GM23338 (cell line): Measurements from ENCODE around the gene PLCD3. TPM values are rescaled to one million over a fixed set of nuclear protein-coding genes. Genes with fewer than 3 reads are reported as not detected.

ENCODE experiments used
- ATAC-seq: fragments of 200-7000 bp; cut with Tn5 transposase; 3 replicates; pipeline ENCODE4 v1.9.1; 2020
- DNase-seq: peaks from one replicate; pipeline ENCODE4 v3.0.0-alpha.2; 2015; ENCODE audit warnings: low spot score
- H2AFZ ChIP-seq: fragments of 200-600 bp; sonication (generic); 2 replicates; pipeline ENCODE4 v1.8.0; 2016; ENCODE audit warnings: antibody characterized with exemption, mild to moderate bottlenecking, moderate library complexity
- H3F3A ChIP-seq: fragments of 200-600 bp; sonication (generic); replicated peaks from 2 replicates; pipeline ENCODE4 v1.8.0; 2017; ENCODE audit warnings: antibody characterized with exemption, mixed run types, low read depth
- H3K27ac ChIP-seq: fragments of 200-600 bp; sonication (generic); 2 replicates; pipeline ENCODE4 v1.6.1; 2016; ENCODE audit warnings: low read depth
- H3K27me3 ChIP-seq: fragments of 200-600 bp; sonication (generic); 2 replicates; pipeline ENCODE4 v1.8.0; 2016; ENCODE audit warnings: mild to moderate bottlenecking, mixed run types, moderate library complexity; ENCODE audit not compliant: insufficient read depth
- H3K36me3 ChIP-seq: fragments of 200-600 bp; sonication (generic); 2 replicates; pipeline ENCODE4 v1.8.0; 2016; ENCODE audit warnings: mild to moderate bottlenecking; ENCODE audit not compliant: insufficient read depth
- H3K4me1 ChIP-seq: fragments of 200-600 bp; sonication (generic); 2 replicates; pipeline ENCODE4 v1.8.0; 2016; ENCODE audit warnings: mild to moderate bottlenecking, moderate library complexity; ENCODE audit not compliant: insufficient read depth
- H3K4me2 ChIP-seq: fragments of 200-600 bp; sonication (generic); 2 replicates; pipeline ENCODE4 v1.7.1; 2017; ENCODE audit warnings: mixed run types
- H3K4me3 ChIP-seq: fragments of 200-600 bp; sonication (generic); 2 replicates; pipeline ENCODE4 v1.6.1; 2016; ENCODE audit warnings: mixed run types
- H3K79me2 ChIP-seq: fragments of 200-600 bp; sonication (generic); replicated peaks from 2 replicates; pipeline ENCODE4 v1.8.0; 2017; ENCODE audit warnings: mild to moderate bottlenecking; ENCODE audit not compliant: insufficient read depth
- H3K9me2 ChIP-seq: fragments of 200-600 bp; sonication (generic); 2 replicates; pipeline ENCODE4 v1.8.0; 2017; ENCODE audit not compliant: insufficient read depth
- H4K20me1 ChIP-seq: fragments of 200-600 bp; sonication (generic); replicated peaks from 2 replicates; pipeline ENCODE4 v1.8.0; 2017; ENCODE audit warnings: mild to moderate bottlenecking; ENCODE audit not compliant: insufficient read depth
- H3K27ac Mint-ChIP-seq: 2 replicates; pipeline ENCODE4 v1.8.0; 2020; ENCODE audit warnings: inconsistent platforms, mild to moderate bottlenecking, moderate library complexity, mixed read lengths
- H3K27me3 Mint-ChIP-seq: 3 replicates; pipeline ENCODE4 v1.8.0; 2022; ENCODE audit warnings: low read depth, mild to moderate bottlenecking, moderate library complexity, mixed read lengths, inconsistent platforms; ENCODE audit not compliant: insufficient read depth, poor library complexity
- H3K36me3 Mint-ChIP-seq: 3 replicates; pipeline ENCODE4 v1.8.0; 2021; ENCODE audit warnings: low read depth, mild to moderate bottlenecking, inconsistent platforms, moderate library complexity, mixed read lengths
- H3K4me1 Mint-ChIP-seq: 3 replicates; pipeline ENCODE4 v1.8.0; 2020; ENCODE audit warnings: mild to moderate bottlenecking, inconsistent platforms, mixed read lengths
- H3K4me3 Mint-ChIP-seq: 3 replicates; pipeline ENCODE4 v1.8.0; 2021; ENCODE audit warnings: moderate library complexity, mild to moderate bottlenecking, inconsistent platforms, mixed read lengths
- H3K9me3 Mint-ChIP-seq: 3 replicates; pipeline ENCODE4 v1.8.0; 2020; ENCODE audit warnings: moderate library complexity, mild to moderate bottlenecking, inconsistent platforms, mixed read lengths
- CREB1 ChIP-seq: fragments of 250-450 bp; sonication (Bioruptor Pico); IDR thresholded peaks from 2 replicates; pipeline ENCODE4 v1.5.0; 2020; ENCODE audit warnings: low read depth, mild to moderate bottlenecking, moderate library complexity
- CTCF ChIP-seq, 2 experiments: fragments of 200-600 bp in 1 of 2; sonication (generic) in 1 of 2; conservative IDR thresholded peaks; 2 replicates each; pipeline versions ENCODE4 v1.5.1 to v1.6.1; 2016 to 2017; ENCODE audit warnings: antibody characterized with exemption in 2 of 2, low read depth in 2 of 2, mild to moderate bottlenecking in 2 of 2, moderate library complexity in 1 of 2
- ETS1 ChIP-seq: IDR thresholded peaks from 2 replicates; pipeline ENCODE4 v1.6.1; 2016; ENCODE audit warnings: antibody characterized with exemption
- EZH2 ChIP-seq: fragments of 200-600 bp; sonication (generic); IDR thresholded peaks from one replicate; pipeline ENCODE4 v1.8.0; 2017; ENCODE audit warnings: antibody characterized with exemption, mild to moderate bottlenecking, low read depth; ENCODE audit not compliant: unreplicated experiment
- EZH2phosphoT487 ChIP-seq: fragments of 200-600 bp; sonication (generic); IDR thresholded peaks from one replicate; pipeline ENCODE4 v1.8.1; 2018; ENCODE audit warnings: antibody characterized with exemption; ENCODE audit not compliant: unreplicated experiment
- JUNB ChIP-seq: IDR thresholded peaks from one replicate; pipeline ENCODE4 v1.6.1; 2016; ENCODE audit warnings: antibody characterized with exemption; ENCODE audit not compliant: unreplicated experiment
- NANOG ChIP-seq: IDR thresholded peaks from 2 replicates; pipeline ENCODE4 v1.6.1; 2016; ENCODE audit warnings: antibody characterized with exemption, borderline replicate concordance
- POLR2AphosphoS5 ChIP-seq: IDR thresholded peaks from 2 replicates; pipeline ENCODE4 v1.6.1; 2016; ENCODE audit warnings: antibody characterized with exemption, low read depth
- REST ChIP-seq: IDR thresholded peaks from one replicate; pipeline ENCODE4 v1.6.1; 2018; ENCODE audit warnings: antibody characterized with exemption; ENCODE audit not compliant: unreplicated experiment
- ZNF114 ChIP-seq: fragments of 250-450 bp; sonication (Bioruptor Pico); IDR thresholded peaks from 2 replicates; pipeline ENCODE4 v1.5.0; 2020; ENCODE audit warnings: mild to moderate bottlenecking, moderate library complexity
- ZNF331 ChIP-seq: fragments of 250-450 bp; sonication (Bioruptor Pico); IDR thresholded peaks from 2 replicates; pipeline ENCODE4 v1.5.0; 2020; ENCODE audit warnings: low read depth, mild to moderate bottlenecking, moderate library complexity
- ZNF462 ChIP-seq: fragments of 250-450 bp; sonication (Bioruptor Pico); IDR thresholded peaks from 2 replicates; pipeline ENCODE4 v1.5.0; 2020; ENCODE audit warnings: mild to moderate bottlenecking, moderate library complexity
- polyA plus RNA-seq: library from polyadenylated mRNA; unstranded; fragments of >200 nt; fragmentation: Nextera tagmentation; extraction: Ambion mirVana; gene quantifications from 2 replicates; pipeline ENCODE4 v1.2.1, GENCODE V29; 2016
- total RNA-seq: library from RNA; depleted of rRNA; stranded (reverse); fragments of >200 nt; shearing (Covaris generic); gene quantifications from 2 replicates; pipeline ENCODE4 v1.2.3, GENCODE V29; 2014

The PLCD3 gene
- total and polyA plus RNA-seq, 2 experiments from 2014 or later = 3.0 to 32.1 TPM

DNA sequence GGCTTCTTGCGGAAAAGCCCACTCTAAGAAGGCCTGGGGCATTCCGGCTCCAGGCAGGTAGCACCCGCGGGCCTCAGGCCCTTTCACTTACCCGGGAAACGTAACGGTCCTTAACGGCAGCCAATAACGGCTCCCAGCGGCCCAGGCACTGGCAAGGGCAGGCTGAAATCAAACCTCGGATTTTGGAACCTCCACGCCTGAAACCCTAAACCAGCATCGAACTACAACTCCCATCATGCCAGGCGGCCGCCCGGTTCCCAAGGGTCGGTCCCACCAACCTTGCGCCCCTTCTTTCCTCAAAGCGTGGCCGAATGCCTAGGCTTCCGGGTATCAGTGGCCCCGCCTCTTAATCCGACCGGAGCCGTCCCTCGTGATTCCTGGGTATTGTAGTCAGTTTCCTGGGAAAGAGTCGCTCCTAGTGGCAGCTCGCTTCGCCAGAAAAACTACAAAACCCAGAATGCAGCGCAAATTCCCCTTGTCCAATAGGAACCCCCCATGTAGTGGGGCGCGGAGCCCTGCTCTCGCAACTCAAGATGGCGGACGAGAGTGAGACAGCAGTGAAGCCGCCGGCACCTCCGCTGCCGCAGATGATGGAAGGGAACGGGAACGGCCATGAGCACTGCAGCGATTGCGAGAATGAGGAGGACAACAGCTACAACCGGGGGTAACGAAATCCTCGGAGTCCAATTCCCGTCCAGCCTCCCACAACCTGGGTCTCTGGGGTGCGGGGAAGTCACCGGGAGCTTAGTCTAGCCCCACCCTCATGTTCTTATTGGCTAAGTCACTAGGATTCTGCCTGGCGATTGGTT is 71.3 kb downstream of the PLCD3 start, which contains the start of gene NMT1:
TSS of gene NMT1 (plus strand) at position 521 of the 809 bp plus-strand sequence. CDS start at position 534, 13 bp downstream.
- H3K4me2 ChIP-seq = peak within 1 kb of the TSS; percentile 88
- DNase-seq (peak; percentile 100), ATAC-seq (peak; percentile 94)
- TF ChIP-seq CREB1 (CRISPR knock-in tag) = peak; percentile 53; the same call in 1 of the 2 replicates
- peak; percentile 86 for TF ChIP-seq POLR2AphosphoS5
- TF ChIP-seq NANOG = no peak
- TF ChIP-seq EZH2 = no peak
- no peak for TF ChIP-seq ZNF114 (CRISPR knock-in tag)
- TF ChIP-seq ZNF331 (CRISPR knock-in tag) = no peak
- TF ChIP-seq EZH2phosphoT487 = no peak
- no peak for TF ChIP-seq CTCF (conservative IDR thresholded peaks at IDR 0.05; ENCODE audit: low read depth in 2 of 2)
- TF ChIP-seq ZNF462 (CRISPR knock-in tag) = no peak
- no peak for TF ChIP-seq JUNB
- TF ChIP-seq ETS1 = peak; percentile 96
- TF ChIP-seq REST = no peak
- H3K4me1 ChIP-seq = peaks cover 9% of the 10 kb centered on the region
- peaks cover 57% of the 10 kb centered on the region for H3K79me2 ChIP-seq
- Mint-ChIP-seq H3K4me1 (peaks cover 6% of the 10 kb centered on the region; the same call in 2 of the 3 replicates), H3K27me3 (peaks cover 5% of the 10 kb centered on the region), H3K9me3 (no peaks in the 10 kb centered on the region), H3K4me3 (peak within 1 kb of the TSS; percentile 96), H3K36me3 (peaks cover 7% of the 10 kb centered on the region; the same call in 2 of the 3 replicates), H3K27ac (peak within 1 kb of the TSS; percentile 100)
- H3F3A ChIP-seq = peaks cover 12% of the 10 kb centered on the region; the same call in 1 of the 2 replicates
- peak within 1 kb of the TSS; percentile 76; the same call in 1 of the 2 replicates for H3K27ac ChIP-seq
- H3K27me3 ChIP-seq = no peaks in the 10 kb centered on the region
- H3K36me3 ChIP-seq = peaks cover 4% of the 10 kb centered on the region; the same call in 1 of the 2 replicates
- peaks cover 17% of the 10 kb centered on the region for H4K20me1 ChIP-seq
- peak within 1 kb of the TSS; percentile 53 for H2AFZ ChIP-seq
- H3K4me3 ChIP-seq = peak within 1 kb of the TSS; percentile 75
- no peaks in the 10 kb centered on the region for H3K9me2 ChIP-seq
